ENCODE results near the gene RPTOR. TPM values are rescaled to one million over a fixed set of nuclear protein-coding genes. Genes with fewer than 3 reads are reported as not detected.

The RPTOR gene
- total RNA-seq, 1 donor from 2014 or later = 32.0 TPM

DNA sequence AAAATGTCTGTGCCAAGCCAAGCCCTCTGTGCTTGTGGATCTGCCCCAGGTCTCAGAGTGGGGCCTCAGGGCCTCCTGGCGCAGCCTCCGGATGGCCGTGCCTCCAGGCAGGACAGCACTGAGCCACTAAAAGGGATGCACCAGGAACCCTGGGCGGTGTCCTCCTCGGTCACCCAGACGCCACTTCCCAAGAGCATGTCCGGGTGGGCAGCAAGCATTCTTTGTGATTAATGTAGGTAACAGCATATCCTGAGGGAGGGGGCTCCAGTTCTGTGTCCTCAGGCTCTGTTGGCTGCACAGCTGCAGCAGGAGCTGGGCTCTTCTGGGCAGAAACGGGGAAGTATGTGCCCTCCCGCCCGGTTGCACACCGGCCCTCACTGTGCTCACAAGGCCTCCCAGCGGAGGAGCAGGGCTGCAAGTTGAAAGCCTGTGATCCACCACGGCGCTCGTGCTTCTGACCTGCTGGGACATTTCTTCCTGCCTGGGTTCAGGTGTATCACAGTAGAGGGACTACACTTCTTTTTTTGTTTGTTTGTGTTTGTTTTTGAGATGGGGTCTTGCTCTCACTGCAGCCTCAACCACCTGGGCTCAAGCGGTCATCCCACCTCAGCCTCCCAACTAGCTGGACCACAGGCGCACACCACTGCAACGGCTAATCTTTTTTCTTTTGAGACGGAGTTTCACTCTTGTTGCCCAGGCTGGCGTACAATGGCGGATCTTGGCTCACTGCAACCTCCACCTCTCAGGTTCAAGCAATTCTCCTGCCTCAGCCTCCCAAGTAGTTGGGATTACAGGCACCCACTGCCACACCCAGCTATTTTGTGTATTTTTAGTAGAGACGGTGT, 409.1 kb downstream of the RPTOR start:
- no peak overlapping the region for H3K4me2 ChIP-seq (ENCODE audit: low read length)
- no peaks in the 10 kb centered on the region for H3K79me2 ChIP-seq (ENCODE audit: insufficient read depth, low read length)
- H2AFZ ChIP-seq (ENCODE audit: low read depth, low read length) = no peak overlapping the region
- no peak overlapping the region for H3K4me3 ChIP-seq (ENCODE audit: insufficient read depth, low read depth, low read length)
- H3K27ac ChIP-seq (ENCODE audit: low read depth, low read length) = no peak overlapping the region
- Mint-ChIP-seq H3K36me3 (ENCODE audit: low read depth, unreplicated experiment) (peaks cover 10% of the 10 kb centered on the region), H3K4me3 (ENCODE audit: unreplicated experiment) (no peak overlapping the region), H3K9me3 (ENCODE audit: unreplicated experiment) (peaks cover 3% of the 10 kb centered on the region), H3K4me1 (ENCODE audit: low read depth, unreplicated experiment) (no peaks in the 10 kb centered on the region), H3K27ac (ENCODE audit: unreplicated experiment) (no peak overlapping the region), H3K27me3 (ENCODE audit: low read depth, unreplicated experiment) (no peaks in the 10 kb centered on the region)
- no peak overlapping the region for H3K9ac ChIP-seq (ENCODE audit: low read length)
- no peaks in the 10 kb centered on the region for H4K20me1 ChIP-seq (ENCODE audit: insufficient read depth, low read length)
- H3K27me3 ChIP-seq (ENCODE audit: insufficient read depth, low read length) = no peaks in the 10 kb centered on the region
- no peaks in the 10 kb centered on the region for H3K9me3 ChIP-seq (ENCODE audit: insufficient read depth, low read depth, low read length)
- DNase-seq (ENCODE audit: low read depth) (no peak), FAIRE-seq (no peak)
- H3K36me3 ChIP-seq (ENCODE audit: insufficient read depth, low read length) = no peaks in the 10 kb centered on the region
- H3K4me1 ChIP-seq (ENCODE audit: insufficient read depth, low read length) = no peaks in the 10 kb centered on the region
- TF ChIP-seq EZH2 (IDR thresholded peaks at IDR 0.05; ENCODE audit: insufficient read depth, low read length) = no peak
- TF ChIP-seq, protein P1, sequence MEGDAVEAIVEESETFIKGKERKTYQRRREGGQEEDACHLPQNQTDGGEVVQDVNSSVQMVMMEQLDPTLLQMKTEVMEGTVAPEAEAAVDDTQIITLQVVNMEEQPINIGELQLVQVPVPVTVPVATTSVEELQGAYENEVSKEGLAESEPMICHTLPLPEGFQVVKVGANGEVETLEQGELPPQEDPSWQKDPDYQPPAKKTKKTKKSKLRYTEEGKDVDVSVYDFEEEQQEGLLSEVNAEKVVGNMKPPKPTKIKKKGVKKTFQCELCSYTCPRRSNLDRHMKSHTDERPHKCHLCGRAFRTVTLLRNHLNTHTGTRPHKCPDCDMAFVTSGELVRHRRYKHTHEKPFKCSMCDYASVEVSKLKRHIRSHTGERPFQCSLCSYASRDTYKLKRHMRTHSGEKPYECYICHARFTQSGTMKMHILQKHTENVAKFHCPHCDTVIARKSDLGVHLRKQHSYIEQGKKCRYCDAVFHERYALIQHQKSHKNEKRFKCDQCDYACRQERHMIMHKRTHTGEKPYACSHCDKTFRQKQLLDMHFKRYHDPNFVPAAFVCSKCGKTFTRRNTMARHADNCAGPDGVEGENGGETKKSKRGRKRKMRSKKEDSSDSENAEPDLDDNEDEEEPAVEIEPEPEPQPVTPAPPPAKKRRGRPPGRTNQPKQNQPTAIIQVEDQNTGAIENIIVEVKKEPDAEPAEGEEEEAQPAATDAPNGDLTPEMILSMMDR (IDR thresholded peaks at IDR 0.05; ENCODE audit: insufficient read depth, low read depth, low read length) = no peak

DNA sequence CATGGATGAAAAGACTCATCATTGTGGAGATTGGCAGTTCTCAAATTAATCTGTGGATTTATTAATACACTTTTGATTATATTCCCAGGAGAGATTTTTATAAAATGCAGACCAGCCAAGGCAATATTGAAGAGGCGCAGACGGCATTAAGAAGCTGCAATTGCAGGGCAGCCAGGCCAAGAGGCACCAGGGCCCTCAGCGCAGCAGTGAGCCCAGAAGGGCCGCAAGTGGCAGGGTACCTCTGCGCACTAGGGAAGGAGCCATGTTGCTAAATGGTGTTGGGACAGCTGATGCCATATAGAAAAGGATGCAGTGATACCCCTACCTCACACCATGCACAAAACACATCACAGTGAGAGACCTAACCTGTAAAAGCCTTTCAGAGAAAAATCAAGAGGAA, 410.4 kb downstream of the RPTOR start:
- no peaks in the 10 kb centered on the region for H4K20me1 ChIP-seq (ENCODE audit: insufficient read depth, low read length)
- H3K4me3 Mint-ChIP-seq (ENCODE audit: unreplicated experiment) = no peak overlapping the region
- H3K79me2 ChIP-seq (ENCODE audit: insufficient read depth, low read length) = no peaks in the 10 kb centered on the region
- H3K36me3 Mint-ChIP-seq (ENCODE audit: low read depth, unreplicated experiment) = peaks cover 10% of the 10 kb centered on the region
- no peak overlapping the region for H3K4me3 ChIP-seq (ENCODE audit: insufficient read depth, low read depth, low read length)
- no peaks in the 10 kb centered on the region for H3K9me3 ChIP-seq (ENCODE audit: insufficient read depth, low read depth, low read length)
- H3K27me3 Mint-ChIP-seq (ENCODE audit: low read depth, unreplicated experiment) = no peaks in the 10 kb centered on the region
- no peaks in the 10 kb centered on the region for H3K27me3 ChIP-seq (ENCODE audit: insufficient read depth, low read length)
- no peak overlapping the region for H3K27ac ChIP-seq (ENCODE audit: low read depth, low read length)
- H3K4me1 Mint-ChIP-seq (ENCODE audit: low read depth, unreplicated experiment) = no peaks in the 10 kb centered on the region
- H3K36me3 ChIP-seq (ENCODE audit: insufficient read depth, low read length) = no peaks in the 10 kb centered on the region
- no peak overlapping the region for H2AFZ ChIP-seq (ENCODE audit: low read depth, low read length)
- TF ChIP-seq, protein P1 (IDR thresholded peaks at IDR 0.05; ENCODE audit: insufficient read depth, low read depth, low read length) = no peak
- TF ChIP-seq EZH2 (IDR thresholded peaks at IDR 0.05; ENCODE audit: insufficient read depth, low read length) = no peak
- FAIRE-seq (no peak), DNase-seq (ENCODE audit: low read depth) (no peak)
- H3K27ac Mint-ChIP-seq (ENCODE audit: unreplicated experiment) = peak overlapping the region; percentile 47
- H3K9me3 Mint-ChIP-seq (ENCODE audit: unreplicated experiment) = peaks cover 3% of the 10 kb centered on the region
- no peak overlapping the region for H3K4me2 ChIP-seq (ENCODE audit: low read length)
- H3K9ac ChIP-seq (ENCODE audit: low read length) = no peak overlapping the region
- peaks cover 9% of the 10 kb centered on the region for H3K4me1 ChIP-seq (ENCODE audit: insufficient read depth, low read length)

DNA sequence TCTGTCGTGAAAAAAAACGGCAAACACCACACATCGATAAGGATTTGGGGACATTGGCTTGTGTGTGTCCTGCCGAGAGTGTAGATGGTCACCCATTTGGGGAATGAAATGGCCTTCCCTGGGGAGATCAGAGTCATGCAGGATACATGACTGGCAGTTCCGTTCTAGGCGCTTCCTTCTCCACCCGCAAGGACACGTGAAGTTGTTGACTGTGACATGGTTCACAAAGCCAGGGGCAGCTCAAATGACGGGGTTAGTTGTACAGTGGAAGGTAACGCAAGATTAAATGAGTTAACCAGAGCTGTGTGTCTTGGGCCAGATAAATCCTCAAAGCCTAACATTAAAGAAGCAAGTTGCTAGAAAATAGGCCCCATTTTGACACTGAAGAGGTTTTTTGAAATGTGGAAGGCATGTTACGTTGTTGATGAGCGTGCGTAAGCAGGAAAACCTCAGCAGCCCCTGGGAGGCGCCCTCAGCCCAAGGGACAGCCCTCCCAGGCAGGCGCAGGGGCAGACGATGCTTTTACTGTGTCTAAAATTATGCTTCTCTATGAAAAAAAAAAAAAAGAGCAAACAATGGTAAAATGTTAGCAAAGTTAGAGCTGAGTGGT, 411.1 kb downstream of the RPTOR start:
- Histone ChIP-seq H3K4me1 (ENCODE audit: insufficient read depth, low read length) (peaks cover 9% of the 10 kb centered on the region), H3K79me2 (ENCODE audit: insufficient read depth, low read length) (no peaks in the 10 kb centered on the region), H4K20me1 (ENCODE audit: insufficient read depth, low read length) (no peaks in the 10 kb centered on the region), H3K36me3 (ENCODE audit: insufficient read depth, low read length) (no peaks in the 10 kb centered on the region), H3K4me2 (ENCODE audit: low read length) (no peak overlapping the region), H3K27ac (ENCODE audit: low read depth, low read length) (no peak overlapping the region), H3K9me3 (ENCODE audit: insufficient read depth, low read depth, low read length) (no peaks in the 10 kb centered on the region), H2AFZ (ENCODE audit: low read depth, low read length) (no peak overlapping the region), H3K4me3 (ENCODE audit: insufficient read depth, low read depth, low read length) (no peak overlapping the region), H3K9ac (ENCODE audit: low read length) (no peak overlapping the region), H3K27me3 (ENCODE audit: insufficient read depth, low read length) (no peaks in the 10 kb centered on the region)
- TF ChIP-seq, protein P1 (IDR thresholded peaks at IDR 0.05; ENCODE audit: insufficient read depth, low read depth, low read length) = no peak
- TF ChIP-seq EZH2 (IDR thresholded peaks at IDR 0.05; ENCODE audit: insufficient read depth, low read length) = no peak
- H3K9me3 Mint-ChIP-seq (ENCODE audit: unreplicated experiment) = peaks cover 3% of the 10 kb centered on the region
- FAIRE-seq = no peak
- no peak for DNase-seq (ENCODE audit: low read depth)
- H3K27me3 Mint-ChIP-seq (ENCODE audit: low read depth, unreplicated experiment) = no peaks in the 10 kb centered on the region
- no peaks in the 10 kb centered on the region for H3K4me1 Mint-ChIP-seq (ENCODE audit: low read depth, unreplicated experiment)
- peaks cover 10% of the 10 kb centered on the region for H3K36me3 Mint-ChIP-seq (ENCODE audit: low read depth, unreplicated experiment)
- H3K4me3 Mint-ChIP-seq (ENCODE audit: unreplicated experiment) = no peak overlapping the region
- no peak overlapping the region for H3K27ac Mint-ChIP-seq (ENCODE audit: unreplicated experiment)
